B cell (primary cell): Measurements from ENCODE around the gene ABCA7. TPM values are rescaled to one million over a fixed set of nuclear protein-coding genes. Genes with fewer than 3 reads are reported as not detected.
A peak's percentile ranks its signal among the peaks of the same experiment; 100 is the strongest.

Experiments used
- ATAC-seq: fragments of 200-7000 bp; cut with Tn5 transposase; one replicate; pipeline ENCODE4 v1.10.0; 2021; ENCODE audit warnings: low read depth, mild to moderate bottlenecking, moderate number of reproducible peaks, moderate library complexity
- CTCF ChIA-PET: fragments of 350-600 bp; sonication (Branson Sonifier 250); formaldehyde crosslinking; loops from one replicate; lab custom pipeline; 2021; ENCODE audit warnings: antibody characterized with exemption, inconsistent platforms; lab: Charles Lee
- POLR2A ChIA-PET: fragments of 350-600 bp; sonication (Branson Sonifier 250); formaldehyde crosslinking; loops from one replicate; lab custom pipeline; 2021; ENCODE audit warnings: antibody characterized with exemption; lab: Charles Lee
- DNase-seq: peaks from one replicate; pipeline ENCODE4 v3.0.0; 2013
- H2AFZ ChIP-seq: 2 replicates; pipeline ENCODE4 v1.6.1; 2012; ENCODE audit warnings: mild to moderate bottlenecking, low read depth, low read length; ENCODE audit not compliant: insufficient read depth, poor library complexity, severe bottlenecking
- H3K27ac ChIP-seq, 2 donors: 1 replicate in 1 of 2; 2 replicates in 1 of 2; pipeline ENCODE4 v1.5.1; 2012 to 2013; ENCODE audit warnings: low read length in 2 of 2, mild to moderate bottlenecking in 2 of 2, moderate library complexity in 1 of 2
- H3K27me3 ChIP-seq, 4 experiments: fragments of 200-600 bp in 1 of 4; sonication (generic) in 1 of 4; replicated peaks in 1 of 4; 1 replicate in 2 of 4; 2 replicates in 2 of 4; pipeline versions ENCODE4 v1.6.1 to v1.7.0; 2013 to 2016; ENCODE audit warnings: low read length in 3 of 4, mild to moderate bottlenecking in 2 of 4, mixed read lengths in 1 of 4, moderate library complexity in 1 of 4; ENCODE audit not compliant: insufficient read depth in 4 of 4, control insufficient read depth in 3 of 4; ENCODE audit errors: control extremely low read depth in 1 of 4
- H3K36me3 ChIP-seq, 2 experiments: replicated peaks in 1 of 2; 1 replicate in 1 of 2; 2 replicates in 1 of 2; pipeline versions ENCODE4 v1.6.1 to v1.7.1; 2013; ENCODE audit warnings: low read length in 1 of 2; ENCODE audit not compliant: insufficient read depth in 2 of 2, control insufficient read depth in 1 of 2; ENCODE audit errors: control extremely low read depth in 1 of 2, extremely low read depth in 1 of 2
- H3K4me1 ChIP-seq, 2 donors: fragments of 200-600 bp in 1 of 2; sonication (generic) in 1 of 2; 1 replicate in 1 of 2; 2 replicates in 1 of 2; pipeline versions ENCODE4 v1.5.1 to v1.6.1; 2013 to 2017; ENCODE audit warnings: low read length in 2 of 2; ENCODE audit not compliant: control insufficient read depth in 2 of 2, insufficient read depth in 2 of 2
- H3K4me2 ChIP-seq: replicated peaks from 2 replicates; pipeline ENCODE3; 2012; ENCODE audit warnings: mild to moderate bottlenecking, low read depth, low read length; ENCODE audit not compliant: poor library complexity, severe bottlenecking
- H3K4me3 ChIP-seq, 5 experiments: fragments of 200-600 bp in 1 of 5; sonication (generic) in 1 of 5; 1 replicate in 3 of 5; 2 replicates in 2 of 5; pipeline versions ENCODE4 v1.5.1 to v1.7.0; 2011 to 2016; ENCODE audit warnings: low read length in 4 of 5, mild to moderate bottlenecking in 4 of 5, low read depth in 2 of 5, control low read depth in 1 of 5, moderate library complexity in 1 of 5; ENCODE audit not compliant: insufficient read depth in 1 of 5; ENCODE audit errors: control extremely low read depth in 1 of 5, extremely low read depth in 1 of 5
- H3K79me2 ChIP-seq: fragments of 200-600 bp; sonication (generic); one replicate; pipeline ENCODE4 v1.6.0; 2016; ENCODE audit warnings: low read length; ENCODE audit not compliant: control insufficient read depth, insufficient read depth
- H3K9ac ChIP-seq: fragments of 200-600 bp; sonication (generic); 2 replicates; pipeline ENCODE4 v1.6.1; 2017; ENCODE audit warnings: mild to moderate bottlenecking, low read length, moderate library complexity
- H3K9me3 ChIP-seq, 3 donors: one replicate each; pipeline versions ENCODE4 v1.6.1 to v1.7.1; 2013; ENCODE audit warnings: low read length in 2 of 3; ENCODE audit not compliant: control insufficient read depth in 2 of 3, insufficient read depth in 1 of 3; ENCODE audit errors: control extremely low read depth in 1 of 3
- H4K20me1 ChIP-seq: 2 replicates; pipeline ENCODE4 v1.6.0; 2012; ENCODE audit warnings: mild to moderate bottlenecking, low read length; ENCODE audit not compliant: insufficient read depth, control insufficient read depth, poor library complexity, severe bottlenecking
- H3K27ac Mint-ChIP-seq: one replicate; pipeline ENCODE4 v1.8.0; 2021; ENCODE audit warnings: mixed read lengths
- H3K27me3 Mint-ChIP-seq: one replicate; pipeline ENCODE4 v1.8.0; 2021; ENCODE audit warnings: mixed read lengths
- H3K4me1 Mint-ChIP-seq: one replicate; pipeline ENCODE4 v1.8.0; 2021; ENCODE audit warnings: mixed read lengths
- H3K4me3 Mint-ChIP-seq: one replicate; pipeline ENCODE4 v1.8.0; 2021; ENCODE audit warnings: mixed read lengths
- H3K9me3 Mint-ChIP-seq: one replicate; pipeline ENCODE4 v1.8.0; 2022; ENCODE audit warnings: mixed read lengths; ENCODE audit not compliant: insufficient read depth
- CTCF ChIP-seq: fragments of 200-600 bp; IDR thresholded peaks from one replicate; pipeline ENCODE4 v1.8.0; 2022; ENCODE audit warnings: antibody characterized with exemption, mild to moderate bottlenecking
- EZH2 ChIP-seq: IDR thresholded peaks from 2 replicates; pipeline ENCODE4 v1.6.1; 2012; ENCODE audit warnings: borderline replicate concordance, low read depth, mild to moderate bottlenecking, moderate library complexity, low read length; ENCODE audit not compliant: insufficient read depth, poor library complexity, severe bottlenecking
- WGBS: methylation state at CpG from one replicate; pipeline ENCODE4 v1.1.5; 2013; ENCODE audit warnings: missing lambda C conversion rate; ENCODE audit not compliant: insufficient coverage; 5-methylcytosine and 5-hydroxymethylcytosine counted together
- intact Hi-C: fragments of 100-400 bp; cut with micrococcal nuclease; formaldehyde crosslinking; loops from one replicate; pipeline ENCODE4 v1.10.0; 2022
- polyA plus RNA-seq: library from polyadenylated mRNA; depleted of rRNA; stranded (reverse); fragments of >200 nt; gene quantifications from 2 replicates; pipeline ENCODE4 v1.2.3, GENCODE V29; 2012
- total RNA-seq, 2 donors: library from RNA; stranded (reverse); fragments of 120-200 nt in 1 of 2; gene quantifications; 1 replicate in 1 of 2; 2 replicates in 1 of 2; pipeline versions ENCODE4 v1.2.3 to v1.2.4, GENCODE V29; 2013 to 2022

ABCA7 gene
- total and polyA plus RNA-seq, 2 donors (not counting 1 experiment from before 2014, with no cell fraction given) = 192 to 281 TPM

GRCh38 chr19:1087813-1088415 lies 48.0 kb downstream of the ABCA7 start:
- TF ChIP-seq EZH2 (no peak), CTCF (peak; percentile 15)
- H3K36me3 ChIP-seq = peaks cover 0 to 78% of the 10 kb centered on the region in 2 experiments
- no peaks in the 10 kb centered on the region for H3K27me3 ChIP-seq
- Mint-ChIP-seq H3K9me3 (no peaks in the 10 kb centered on the region), H3K4me1 (peaks cover 35% of the 10 kb centered on the region), H3K27me3 (no peaks in the 10 kb centered on the region), H3K27ac (peak overlapping the region; percentile 91), H3K4me3 (peak overlapping the region; percentile 69)
- intact Hi-C loops = loop anchor here (1.0 to 2.0 kb wide), 2 partner anchors 11 to 19 kb away; no protein-coding TSS in a partner anchor
- ChIA-PET CTCF (interaction anchor here (1.0 to 5.6 kb wide), 12 partner anchors 11 to 168 kb away, joined by 3 to 49 read pairs (median 4); partner anchors contain the start of genes ARHGAP45 and CNN2), POLR2A (interaction anchor here (0.5 to 8.4 kb wide), 11 partner anchors 9 to 181 kb away, joined by 3 to 97 read pairs (median 6); partner anchors contain the start of genes ABCA7, ARHGAP45 and GPX4)
- peaks cover 22% of the 10 kb centered on the region for H3K79me2 ChIP-seq
- peak overlapping the region; percentile 14 for H3K9ac ChIP-seq
- peak overlapping the region; percentile 29 to 82 for H3K27ac ChIP-seq
- DNase-seq (peak; percentile 86), ATAC-seq (peak; percentile 61)
- peak overlapping the region; percentile 69 for H3K4me2 ChIP-seq
- H3K4me3 ChIP-seq = peak overlapping the region in 2 of 5 experiments; percentile 1 to 8
- 3% methylated on average over 25 of the region's 27 CpGs for WGBS
- no peak overlapping the region for H2AFZ ChIP-seq
- H3K9me3 ChIP-seq = no peaks in the 10 kb centered on the region
- H3K4me1 ChIP-seq = peaks cover 34 to 42% of the 10 kb centered on the region in 2 donors
- H4K20me1 ChIP-seq = peaks cover 89% of the 10 kb centered on the region
